Common myeloid progenitor, CD34-positive (primary cell): ENCODE measurements around the gene HSPB8.
"Not testable (repeated sequence)": the region's sequence is repeated elsewhere in the genome, so short reads cannot be mapped to it uniquely, and the experiment has no call there.

Experiments
- CTCF ChIA-PET: fragments of 350-600 bp; sonication (Branson Sonifier 250); formaldehyde crosslinking; loops from one replicate; lab custom pipeline; 2021; ENCODE audit warnings: antibody characterized with exemption; lab: Charles Lee
- POLR2A ChIA-PET: fragments of 350-600 bp; sonication (Branson Sonifier 250); formaldehyde crosslinking; loops from one replicate; lab custom pipeline; 2021; ENCODE audit warnings: antibody characterized with exemption; lab: Charles Lee
- DNase-seq, 3 donors: peaks; one replicate each; pipeline versions ENCODE4 v3.0.0 to v3.0.0-alpha.2; 2013
- H3K27ac ChIP-seq, 2 experiments: 1 replicate in 1 of 2; 2 replicates in 1 of 2; pipeline ENCODE4 v1.7.0; 2013; ENCODE audit warnings: inconsistent platforms in 2 of 2, low read length in 2 of 2, mild to moderate bottlenecking in 2 of 2, low read depth in 1 of 2, moderate library complexity in 1 of 2; ENCODE audit not compliant: severe bottlenecking in 2 of 2, insufficient read depth in 1 of 2, poor library complexity in 1 of 2
- H3K27me3 ChIP-seq, 5 experiments: replicated peaks in 2 of 5; 1 replicate in 3 of 5; 2 replicates in 2 of 5; pipeline versions ENCODE4 v1.6.1 to v1.7.0; 2013; ENCODE audit warnings: low read length in 4 of 5, mild to moderate bottlenecking in 2 of 5, moderate library complexity in 2 of 5, inconsistent platforms in 1 of 5; ENCODE audit not compliant: insufficient read depth in 5 of 5, control insufficient read depth in 4 of 5
- H3K36me3 ChIP-seq, 4 experiments: 1 replicate in 2 of 4; 2 replicates in 2 of 4; pipeline versions ENCODE4 v1.6.1 to v1.7.0; 2013; ENCODE audit warnings: low read length in 3 of 4, control low read depth in 1 of 4, mild to moderate bottlenecking in 1 of 4; ENCODE audit not compliant: control insufficient read depth in 4 of 4, insufficient read depth in 4 of 4
- H3K4me1 ChIP-seq, 4 experiments: 1 replicate in 3 of 4; 2 replicates in 1 of 4; pipeline versions ENCODE4 v1.6.1 to v1.7.1; 2013; ENCODE audit warnings: low read length in 3 of 4, mild to moderate bottlenecking in 3 of 4, control low read depth in 1 of 4, inconsistent platforms in 1 of 4, moderate library complexity in 1 of 4; ENCODE audit not compliant: control insufficient read depth in 4 of 4, insufficient read depth in 4 of 4; ENCODE audit errors: control extremely low read depth in 1 of 4
- H3K4me3 ChIP-seq, 7 experiments: 1 replicate in 4 of 7; 2 replicates in 3 of 7; pipeline versions ENCODE4 v1.5.1 to v1.7.0; 2013; ENCODE audit warnings: mild to moderate bottlenecking in 7 of 7, low read length in 6 of 7, moderate library complexity in 6 of 7, inconsistent platforms in 2 of 7, low read depth in 2 of 7, control low read depth in 1 of 7; ENCODE audit not compliant: insufficient read depth in 4 of 7, control insufficient read depth in 1 of 7; ENCODE audit errors: extremely low read depth in 1 of 7
- H3K9me3 ChIP-seq, 5 experiments: 1 replicate in 4 of 5; 2 replicates in 1 of 5; pipeline versions ENCODE4 v1.6.1 to v1.7.1; 2013; ENCODE audit warnings: low read length in 4 of 5, mild to moderate bottlenecking in 2 of 5, inconsistent platforms in 1 of 5, low read depth in 1 of 5, moderate library complexity in 1 of 5; ENCODE audit not compliant: control insufficient read depth in 4 of 5, insufficient read depth in 2 of 5; ENCODE audit errors: control extremely low read depth in 1 of 5
- WGBS: methylation state at CpG from one replicate; pipeline ENCODE4 v1.1.5; 2013; ENCODE audit not compliant: insufficient coverage; 5-methylcytosine and 5-hydroxymethylcytosine counted together

Gene HSPB8

GRCh38 chr12:119206348-119207062, 27.8 kb downstream of the HSPB8 start:
- Histone ChIP-seq H3K9me3 (no peaks in the 10 kb centered on the region), H3K4me1 (no peaks in the 10 kb centered on the region), H3K27me3 (peaks cover 0 to 2% (median 0%) of the 10 kb centered on the region in 5 experiments), H3K36me3 (no peaks in the 10 kb centered on the region), H3K27ac (no peak overlapping the region), H3K4me3 (no peak overlapping the region)
- no peak for DNase-seq
- WGBS: no CpG with 5 or more reads among the region's 8 CpGs
- POLR2A ChIA-PET: no interaction called here
- CTCF ChIA-PET: no interaction called here

- CTCF ChIA-PET: no interaction called here
- no peaks in the 10 kb centered on the region for H3K4me1 ChIP-seq
- WGBS: 100% methylated on average over 2 of the region's 2 CpGs
- peaks cover 0 to 2% (median 0%) of the 10 kb centered on the region in 5 experiments for H3K27me3 ChIP-seq
- no peaks in the 10 kb centered on the region for H3K9me3 ChIP-seq
- no peak overlapping the region for H3K4me3 ChIP-seq
- no peak for DNase-seq
- no peaks in the 10 kb centered on the region for H3K36me3 ChIP-seq
- H3K27ac ChIP-seq: no peak overlapping the region
- POLR2A ChIA-PET: no interaction called here
Observed at GRCh38 chr12:119207063-119207560, 28.4 kb downstream of the HSPB8 start.

- Histone ChIP-seq H3K4me1 (no peaks in the 10 kb centered on the region), H3K27ac (no peak overlapping the region), H3K9me3 (no peaks in the 10 kb centered on the region), H3K27me3 (peaks cover 0 to 2% (median 0%) of the 10 kb centered on the region in 5 experiments), H3K4me3 (no peak overlapping the region), H3K36me3 (no peaks in the 10 kb centered on the region)
- ChIA-PET CTCF (no interaction called here), POLR2A (no interaction called here)
- no peak for DNase-seq
- 65% methylated on average over 6 of the region's 6 CpGs for WGBS
Observed at GRCh38 chr12:119208626-119209061, 29.9 kb downstream of the HSPB8 start.

GRCh38 chr12:119211884-119212283, 33.2 kb downstream of the HSPB8 start:
- DNase-seq: no peak

GRCh38 chr12:119216084-119216483, 37.4 kb downstream of the HSPB8 start:
- Histone ChIP-seq H3K27me3 (peaks cover 0 to 4% (median 0%) of the 10 kb centered on the region in 5 experiments), H3K9me3 (peaks cover 0 to 4% (median 0%) of the 10 kb centered on the region in 5 experiments), H3K36me3 (no peaks in the 10 kb centered on the region), H3K4me1 (no peaks in the 10 kb centered on the region), H3K27ac (no peak overlapping the region), H3K4me3 (no peak overlapping the region)
- 97% methylated on average over 7 of the region's 7 CpGs for WGBS
- POLR2A ChIA-PET: no interaction called here
- DNase-seq: no peak
- CTCF ChIA-PET: no interaction called here

More at GRCh38 chr12:119211884-119212283, 33.2 kb downstream of the HSPB8 start:
- Histone ChIP-seq H3K27me3 (peaks cover 0 to 4% (median 0%) of the 10 kb centered on the region in 5 experiments), H3K36me3 (no peaks in the 10 kb centered on the region), H3K9me3 (no peaks in the 10 kb centered on the region), H3K27ac (no peak overlapping the region), H3K4me3 (no peak overlapping the region), H3K4me1 (no peaks in the 10 kb centered on the region)
- CTCF ChIA-PET: no interaction called here
- POLR2A ChIA-PET: no interaction called here
- WGBS: 73% methylated on average over 12 of the region's 13 CpGs

- H3K9me3 ChIP-seq, H3K36me3 ChIP-seq, CTCF ChIA-PET, H3K4me1 ChIP-seq, H3K27ac ChIP-seq, H3K4me3 ChIP-seq, DNase-seq, POLR2A ChIA-PET, H3K27me3 ChIP-seq: not testable (repeated sequence)
- WGBS: 91% methylated on average over 9 of the region's 9 CpGs
Observed at GRCh38 chr12:119218875-119219274, 40.1 kb downstream of the HSPB8 start.

DNA sequence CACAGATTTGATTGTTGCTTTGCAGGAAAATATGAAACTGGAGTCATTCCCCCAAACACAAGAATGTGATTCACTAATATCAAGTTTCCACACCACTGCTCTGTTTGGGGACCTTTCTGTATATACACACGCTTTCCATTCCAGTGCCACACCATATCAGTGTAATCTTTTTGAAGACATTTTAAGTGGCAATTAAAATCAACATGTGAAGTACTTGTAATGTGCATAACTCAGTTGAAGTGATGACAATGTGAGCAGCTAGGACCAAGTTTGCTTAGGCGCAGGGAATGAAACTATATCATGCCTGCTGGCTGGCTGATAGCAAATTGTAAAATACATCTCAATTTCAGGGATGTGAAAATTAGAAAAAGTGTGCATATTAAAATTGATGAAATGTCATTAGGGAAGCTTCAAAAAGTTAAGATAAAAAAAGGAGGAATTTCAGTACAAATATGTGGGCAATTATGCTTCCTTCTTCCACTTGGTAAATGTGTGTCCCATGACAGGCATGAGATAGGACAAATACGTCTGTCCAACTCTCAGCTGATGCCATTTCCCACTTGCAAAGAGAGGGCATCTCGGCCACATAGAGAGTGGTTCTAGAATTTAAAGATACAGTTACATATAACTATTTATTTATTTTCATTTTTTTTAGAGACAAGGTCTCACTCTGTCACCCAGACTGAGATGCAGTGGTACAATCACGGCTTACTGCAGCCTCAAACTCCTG, 43.7 kb downstream of the HSPB8 start:
- no peak for DNase-seq
- H3K4me3 ChIP-seq: no peak overlapping the region
- peaks cover 0 to 2% (median 0%) of the 10 kb centered on the region in 5 experiments for H3K27me3 ChIP-seq
- CTCF ChIA-PET: no interaction called here
- H3K9me3 ChIP-seq: peaks cover 0 to 6% (median 0%) of the 10 kb centered on the region in 5 experiments
- 100% methylated on average over 2 of the region's 5 CpGs for WGBS
- no peaks in the 10 kb centered on the region for H3K36me3 ChIP-seq
- no peak overlapping the region for H3K27ac ChIP-seq
- H3K4me1 ChIP-seq: no peaks in the 10 kb centered on the region
- POLR2A ChIA-PET: no interaction called here
